Measurements from ENCODE around the gene TRIM4.
"Not testable (repeated sequence)": the region's sequence is repeated elsewhere in the genome, so short reads cannot be mapped to it uniquely, and the experiment has no call there.

The TRIM4 gene

GRCh38 chr7:99910976-99911375 is 8.4 kb downstream of the TRIM4 start:
- no peak for DNase-seq

GRCh38 chr7:99901581-99901980 is 17.7 kb downstream of the TRIM4 start:
- DNase-seq, result no peak

- DNase-seq, result no peak
These were observed 19.4 kb downstream of the TRIM4 start for GRCh38 chr7:99899830-99900519.

- DNase-seq, result no peak
These were observed 20.5 kb downstream of the TRIM4 start for GRCh38 chr7:99898836-99899235.

GRCh38 chr7:99898023-99898357 is 21.3 kb downstream of the TRIM4 start:
- DNase-seq, result no peak

- no peak for DNase-seq
These were observed 21.9 kb downstream of the TRIM4 start for GRCh38 chr7:99897322-99898022.

GRCh38 chr7:99894738-99895137 is 24.6 kb downstream of the TRIM4 start:
- no peak for DNase-seq

GRCh38 chr7:99893280-99893679 is 26.1 kb downstream of the TRIM4 start:
- no peak for DNase-seq

GRCh38 chr7:99890348-99890747 is 29.0 kb downstream of the TRIM4 start:
- DNase-seq, result not testable (repeated sequence)

GRCh38 chr7:99888366-99888765 is 31.0 kb downstream of the TRIM4 start:
- DNase-seq, result not testable (repeated sequence)

- no peak for DNase-seq
These were observed 38.0 kb downstream of the TRIM4 start for GRCh38 chr7:99881370-99881769.

- no peak for DNase-seq
These were observed 42.4 kb downstream of the TRIM4 start, which contains the start of gene OR2AE1 for GRCh38 chr7:99876933-99877332. Gene OR2AE1, minus strand, starts transcription at chr7:99877033. Its CDS starts 0 bp downstream, at chr7:99877033.

- DNase-seq, result no peak
These were observed 42.8 kb downstream of the TRIM4 start for GRCh38 chr7:99876491-99876890.

- DNase-seq, result no peak
These were observed 51.1 kb downstream of the TRIM4 start for GRCh38 chr7:99868246-99868645.

- DNase-seq, result not testable (repeated sequence)
These were observed 51.9 kb downstream of the TRIM4 start for GRCh38 chr7:99867477-99867876.

GRCh38 chr7:99863847-99864440 is 55.4 kb downstream of the TRIM4 start:
- DNase-seq, result no peak

- DNase-seq, result no peak
These were observed 58.8 kb downstream of the TRIM4 start for GRCh38 chr7:99860281-99861127.

GRCh38 chr7:99855236-99855635 is 64.1 kb downstream of the TRIM4 start:
- no peak for DNase-seq

- DNase-seq, result no peak
These were observed 70.7 kb downstream of the TRIM4 start for GRCh38 chr7:99848420-99849216.

- DNase-seq, result no peak
These were observed 75.0 kb downstream of the TRIM4 start for GRCh38 chr7:99844328-99844727.

GRCh38 chr7:99843808-99844207 is 75.5 kb downstream of the TRIM4 start:
- no peak for DNase-seq

- DNase-seq, result no peak
These were observed 76.4 kb downstream of the TRIM4 start for GRCh38 chr7:99842926-99843325.
